ENCODE measurements around the gene IGBP1. TPM values are rescaled to one million over a fixed set of nuclear protein-coding genes. Genes with fewer than 3 reads are reported as not detected.

IGBP1 gene
- 59.3 TPM for total RNA-seq

GRCh38 chrX:70133303-70134115 is at the start of gene IGBP1:
TSS of gene IGBP1 (plus strand) at chrX:70133447. CDS start at chrX:70133948, 501 bp downstream.

GRCh38 chrX:70176938-70177533 is 43.8 kb downstream of the IGBP1 start, which contains the start of gene DGAT2L6:
TSS of gene DGAT2L6 (plus strand) at chrX:70177483. CDS start at chrX:70177583, 100 bp downstream.

Other genes starting within 250 kb of the IGBP1 start
- gene AWAT2, start 83.5 kb upstream of the IGBP1 start, total RNA-seq = not detected
- gene OTUD6A, start 71.0 kb upstream of the IGBP1 start, total RNA-seq = not detected
- 0.29 TPM for gene DGAT2L6, start 44.0 kb downstream of the IGBP1 start, total RNA-seq
- gene AWAT1, start 101.2 kb downstream of the IGBP1 start, total RNA-seq = not detected
- gene P2RY4, start 126.8 kb downstream of the IGBP1 start, total RNA-seq = 0.35 TPM
- not detected for gene ARR3, start 134.9 kb downstream of the IGBP1 start, total RNA-seq
- gene RAB41, start 148.7 kb downstream of the IGBP1 start, total RNA-seq = not detected
- 27.7 TPM for gene PDZD11, start 156.5 kb downstream of the IGBP1 start, total RNA-seq
- 7.6 TPM for gene KIF4A, start 156.7 kb downstream of the IGBP1 start, total RNA-seq